GM23338 (cell line): ENCODE measurements around the gene TRH. TPM values are rescaled to one million over a fixed set of nuclear protein-coding genes. Genes with fewer than 3 reads are reported as not detected.

ENCODE experiments used
- ATAC-seq: fragments of 200-7000 bp; cut with Tn5 transposase; 3 replicates; pipeline ENCODE4 v1.9.1; 2020
- DNase-seq: peaks from one replicate; pipeline ENCODE4 v3.0.0-alpha.2; 2015; ENCODE audit warnings: low spot score
- H2AFZ ChIP-seq: fragments of 200-600 bp; sonication (generic); 2 replicates; pipeline ENCODE4 v1.8.0; 2016; ENCODE audit warnings: antibody characterized with exemption, mild to moderate bottlenecking, moderate library complexity
- H3F3A ChIP-seq: fragments of 200-600 bp; sonication (generic); replicated peaks from 2 replicates; pipeline ENCODE4 v1.8.0; 2017; ENCODE audit warnings: antibody characterized with exemption, mixed run types, low read depth
- H3K27ac ChIP-seq: fragments of 200-600 bp; sonication (generic); 2 replicates; pipeline ENCODE4 v1.6.1; 2016; ENCODE audit warnings: low read depth
- H3K27me3 ChIP-seq: fragments of 200-600 bp; sonication (generic); 2 replicates; pipeline ENCODE4 v1.8.0; 2016; ENCODE audit warnings: mild to moderate bottlenecking, mixed run types, moderate library complexity; ENCODE audit not compliant: insufficient read depth
- H3K36me3 ChIP-seq: fragments of 200-600 bp; sonication (generic); 2 replicates; pipeline ENCODE4 v1.8.0; 2016; ENCODE audit warnings: mild to moderate bottlenecking; ENCODE audit not compliant: insufficient read depth
- H3K4me1 ChIP-seq: fragments of 200-600 bp; sonication (generic); 2 replicates; pipeline ENCODE4 v1.8.0; 2016; ENCODE audit warnings: mild to moderate bottlenecking, moderate library complexity; ENCODE audit not compliant: insufficient read depth
- H3K4me2 ChIP-seq: fragments of 200-600 bp; sonication (generic); 2 replicates; pipeline ENCODE4 v1.7.1; 2017; ENCODE audit warnings: mixed run types
- H3K4me3 ChIP-seq: fragments of 200-600 bp; sonication (generic); 2 replicates; pipeline ENCODE4 v1.6.1; 2016; ENCODE audit warnings: mixed run types
- H3K79me2 ChIP-seq: fragments of 200-600 bp; sonication (generic); replicated peaks from 2 replicates; pipeline ENCODE4 v1.8.0; 2017; ENCODE audit warnings: mild to moderate bottlenecking; ENCODE audit not compliant: insufficient read depth
- H3K9me2 ChIP-seq: fragments of 200-600 bp; sonication (generic); 2 replicates; pipeline ENCODE4 v1.8.0; 2017; ENCODE audit not compliant: insufficient read depth
- H4K20me1 ChIP-seq: fragments of 200-600 bp; sonication (generic); replicated peaks from 2 replicates; pipeline ENCODE4 v1.8.0; 2017; ENCODE audit warnings: mild to moderate bottlenecking; ENCODE audit not compliant: insufficient read depth
- H3K27ac Mint-ChIP-seq: 2 replicates; pipeline ENCODE4 v1.8.0; 2020; ENCODE audit warnings: inconsistent platforms, mild to moderate bottlenecking, moderate library complexity, mixed read lengths
- H3K27me3 Mint-ChIP-seq: 3 replicates; pipeline ENCODE4 v1.8.0; 2022; ENCODE audit warnings: low read depth, mild to moderate bottlenecking, moderate library complexity, mixed read lengths, inconsistent platforms; ENCODE audit not compliant: insufficient read depth, poor library complexity
- H3K36me3 Mint-ChIP-seq: 3 replicates; pipeline ENCODE4 v1.8.0; 2021; ENCODE audit warnings: low read depth, mild to moderate bottlenecking, inconsistent platforms, moderate library complexity, mixed read lengths
- H3K4me1 Mint-ChIP-seq: 3 replicates; pipeline ENCODE4 v1.8.0; 2020; ENCODE audit warnings: mild to moderate bottlenecking, inconsistent platforms, mixed read lengths
- H3K4me3 Mint-ChIP-seq: 3 replicates; pipeline ENCODE4 v1.8.0; 2021; ENCODE audit warnings: moderate library complexity, mild to moderate bottlenecking, inconsistent platforms, mixed read lengths
- H3K9me3 Mint-ChIP-seq: 3 replicates; pipeline ENCODE4 v1.8.0; 2020; ENCODE audit warnings: moderate library complexity, mild to moderate bottlenecking, inconsistent platforms, mixed read lengths
- CREB1 ChIP-seq: fragments of 250-450 bp; sonication (Bioruptor Pico); IDR thresholded peaks from 2 replicates; pipeline ENCODE4 v1.5.0; 2020; ENCODE audit warnings: low read depth, mild to moderate bottlenecking, moderate library complexity
- CTCF ChIP-seq, 2 experiments: fragments of 200-600 bp in 1 of 2; sonication (generic) in 1 of 2; conservative IDR thresholded peaks; 2 replicates each; pipeline versions ENCODE4 v1.5.1 to v1.6.1; 2016 to 2017; ENCODE audit warnings: antibody characterized with exemption in 2 of 2, low read depth in 2 of 2, mild to moderate bottlenecking in 2 of 2, moderate library complexity in 1 of 2
- ETS1 ChIP-seq: IDR thresholded peaks from 2 replicates; pipeline ENCODE4 v1.6.1; 2016; ENCODE audit warnings: antibody characterized with exemption
- EZH2 ChIP-seq: fragments of 200-600 bp; sonication (generic); IDR thresholded peaks from one replicate; pipeline ENCODE4 v1.8.0; 2017; ENCODE audit warnings: antibody characterized with exemption, mild to moderate bottlenecking, low read depth; ENCODE audit not compliant: unreplicated experiment
- EZH2phosphoT487 ChIP-seq: fragments of 200-600 bp; sonication (generic); IDR thresholded peaks from one replicate; pipeline ENCODE4 v1.8.1; 2018; ENCODE audit warnings: antibody characterized with exemption; ENCODE audit not compliant: unreplicated experiment
- NANOG ChIP-seq: IDR thresholded peaks from 2 replicates; pipeline ENCODE4 v1.6.1; 2016; ENCODE audit warnings: antibody characterized with exemption, borderline replicate concordance
- POLR2AphosphoS5 ChIP-seq: IDR thresholded peaks from 2 replicates; pipeline ENCODE4 v1.6.1; 2016; ENCODE audit warnings: antibody characterized with exemption, low read depth
- REST ChIP-seq: IDR thresholded peaks from one replicate; pipeline ENCODE4 v1.6.1; 2018; ENCODE audit warnings: antibody characterized with exemption; ENCODE audit not compliant: unreplicated experiment
- STAT1 ChIP-seq: IDR thresholded peaks from one replicate; pipeline ENCODE4 v1.6.1; 2016; ENCODE audit warnings: antibody characterized with exemption; ENCODE audit not compliant: unreplicated experiment
- ZNF114 ChIP-seq: fragments of 250-450 bp; sonication (Bioruptor Pico); IDR thresholded peaks from 2 replicates; pipeline ENCODE4 v1.5.0; 2020; ENCODE audit warnings: mild to moderate bottlenecking, moderate library complexity
- ZNF331 ChIP-seq: fragments of 250-450 bp; sonication (Bioruptor Pico); IDR thresholded peaks from 2 replicates; pipeline ENCODE4 v1.5.0; 2020; ENCODE audit warnings: low read depth, mild to moderate bottlenecking, moderate library complexity
- polyA plus RNA-seq: library from polyadenylated mRNA; unstranded; fragments of >200 nt; fragmentation: Nextera tagmentation; extraction: Ambion mirVana; gene quantifications from 2 replicates; pipeline ENCODE4 v1.2.1, GENCODE V29; 2016
- total RNA-seq: library from RNA; depleted of rRNA; stranded (reverse); fragments of >200 nt; shearing (Covaris generic); gene quantifications from 2 replicates; pipeline ENCODE4 v1.2.3, GENCODE V29; 2014

The TRH gene
- total and polyA plus RNA-seq, 2 experiments from 2014 or later = 0.28 TPM; not detected in 1

- no peak for TF ChIP-seq CTCF (conservative IDR thresholded peaks at IDR 0.05; ENCODE audit: low read depth in 2 of 2)
- TF ChIP-seq NANOG = no peak
- no peak for TF ChIP-seq ETS1
These were observed 20.9 kb upstream of the TRH start (continued) for GRCh38 chr3:129953621-129954020.

GRCh38 chr3:129954514-129954913 is 20.0 kb upstream of the TRH start:
- Mint-ChIP-seq H3K27ac (no peak overlapping the region), H3K9me3 (no peaks in the 10 kb centered on the region), H3K36me3 (no peaks in the 10 kb centered on the region), H3K27me3 (peaks cover 15% of the 10 kb centered on the region), H3K4me1 (peaks cover 2% of the 10 kb centered on the region; the same call in 1 of the 3 replicates), H3K4me3 (no peak overlapping the region)
- no peak overlapping the region for H3K27ac ChIP-seq
- no peaks in the 10 kb centered on the region for H3K4me1 ChIP-seq
- H3F3A ChIP-seq = no peaks in the 10 kb centered on the region
- DNase-seq = no peak
- H3K4me2 ChIP-seq = no peak overlapping the region
- no peak overlapping the region for H2AFZ ChIP-seq
- H3K27me3 ChIP-seq = no peaks in the 10 kb centered on the region
- no peak overlapping the region for H3K4me3 ChIP-seq
- no peaks in the 10 kb centered on the region for H3K36me3 ChIP-seq
- no peaks in the 10 kb centered on the region for H3K79me2 ChIP-seq
- no peaks in the 10 kb centered on the region for H4K20me1 ChIP-seq
- H3K9me2 ChIP-seq = no peaks in the 10 kb centered on the region
- no peak for ATAC-seq
- no peak for TF ChIP-seq NANOG
- no peak for TF ChIP-seq REST
- TF ChIP-seq CREB1 (CRISPR knock-in tag) = no peak
- TF ChIP-seq ZNF331 (CRISPR knock-in tag) = no peak
- no peak for TF ChIP-seq POLR2AphosphoS5
- no peak for TF ChIP-seq STAT1
- no peak for TF ChIP-seq EZH2
- no peak for TF ChIP-seq CTCF (conservative IDR thresholded peaks at IDR 0.05; ENCODE audit: low read depth in 2 of 2)
- TF ChIP-seq ZNF114 (CRISPR knock-in tag) = no peak
- no peak for TF ChIP-seq EZH2phosphoT487
- TF ChIP-seq ETS1 = no peak
